BJ (cell line): ENCODE results near the gene EPHB2. TPM values are rescaled to one million over a fixed set of nuclear protein-coding genes. Genes with fewer than 3 reads are reported as not detected.
A peak's percentile ranks its signal among the peaks of the same experiment; 100 is the strongest.

Source experiments
- CTCF ChIA-PET: fragments of 350-600 bp; formaldehyde crosslinking; extraction: SDS; loops from one replicate; lab custom pipeline; 2021; ENCODE audit warnings: antibody characterized with exemption, inconsistent platforms; lab: Yijun Ruan, JAX
- POLR2A ChIA-PET: fragments of 300-600 bp; sonication (Branson Sonifier 250); formaldehyde crosslinking; extraction: SDS; loops from one replicate; lab custom pipeline; 2021; ENCODE audit warnings: antibody characterized with exemption; lab: Charles Lee
- DNase-seq: peaks from one replicate; pipeline ENCODE4 v3.0.0-alpha.2; 2011; ENCODE audit warnings: low read depth
- H3K27me3 ChIP-seq: 2 replicates; pipeline ENCODE4 v1.6.0; 2011; ENCODE audit warnings: low read length; ENCODE audit not compliant: control insufficient read depth, insufficient read depth
- H3K36me3 ChIP-seq: 2 replicates; pipeline ENCODE4 v1.5.1; 2011; ENCODE audit warnings: low read length; ENCODE audit not compliant: control insufficient read depth, insufficient read depth
- H3K4me3 ChIP-seq: 2 replicates; pipeline ENCODE4 v1.5.1; 2011; ENCODE audit warnings: low read depth, mild to moderate bottlenecking, control low read depth, low read length
- polyA plus RNA-seq: library from polyadenylated mRNA; depleted of rRNA; stranded (reverse); fragments of >200 nt; gene quantifications from 2 replicates; pipeline ENCODE4 v1.2.3, GENCODE V29; 2011
- TF ChIP-seq, protein P1 (sequence below): IDR thresholded peaks from 2 replicates; pipeline ENCODE4 v1.5.1; 2011; ENCODE audit warnings: low read depth, mild to moderate bottlenecking, control low read depth, inconsistent platforms, low read length, moderate library complexity; ENCODE audit not compliant: insufficient read depth

Gene EPHB2
- polyA plus RNA-seq, 1 experiment = 8.7 TPM

DNA sequence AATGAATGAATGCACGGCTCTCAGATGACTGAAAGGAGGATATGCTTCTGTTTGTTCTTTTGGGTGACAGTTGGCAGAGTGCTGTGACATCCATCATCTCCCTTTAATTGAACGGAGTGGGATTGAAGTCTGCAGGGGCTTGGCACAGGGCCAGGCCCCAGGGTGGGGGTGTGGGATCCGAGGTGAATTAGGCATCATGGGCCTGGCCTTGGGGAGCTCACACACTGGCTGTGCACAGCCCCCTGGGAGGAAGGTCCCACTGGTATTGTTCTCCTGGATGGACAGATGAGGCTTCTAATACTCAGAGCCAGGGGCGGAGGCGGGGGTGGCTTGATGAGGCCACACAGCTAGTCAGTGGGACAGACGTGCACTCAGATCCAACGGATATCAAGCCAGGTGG, 19.3 kb downstream of the EPHB2 start:
- H3K36me3 ChIP-seq = no peaks in the 10 kb centered on the region
- ChIA-PET CTCF (interaction anchor here (1.5 to 1.9 kb wide), 3 partner anchors 8 to 15 kb away, joined by 4 to 5 read pairs (median 5); no protein-coding TSS in a partner anchor), POLR2A (no interaction called here)
- no peak overlapping the region for H3K4me3 ChIP-seq
- H3K27me3 ChIP-seq = no peaks in the 10 kb centered on the region
- TF ChIP-seq, protein P1, sequence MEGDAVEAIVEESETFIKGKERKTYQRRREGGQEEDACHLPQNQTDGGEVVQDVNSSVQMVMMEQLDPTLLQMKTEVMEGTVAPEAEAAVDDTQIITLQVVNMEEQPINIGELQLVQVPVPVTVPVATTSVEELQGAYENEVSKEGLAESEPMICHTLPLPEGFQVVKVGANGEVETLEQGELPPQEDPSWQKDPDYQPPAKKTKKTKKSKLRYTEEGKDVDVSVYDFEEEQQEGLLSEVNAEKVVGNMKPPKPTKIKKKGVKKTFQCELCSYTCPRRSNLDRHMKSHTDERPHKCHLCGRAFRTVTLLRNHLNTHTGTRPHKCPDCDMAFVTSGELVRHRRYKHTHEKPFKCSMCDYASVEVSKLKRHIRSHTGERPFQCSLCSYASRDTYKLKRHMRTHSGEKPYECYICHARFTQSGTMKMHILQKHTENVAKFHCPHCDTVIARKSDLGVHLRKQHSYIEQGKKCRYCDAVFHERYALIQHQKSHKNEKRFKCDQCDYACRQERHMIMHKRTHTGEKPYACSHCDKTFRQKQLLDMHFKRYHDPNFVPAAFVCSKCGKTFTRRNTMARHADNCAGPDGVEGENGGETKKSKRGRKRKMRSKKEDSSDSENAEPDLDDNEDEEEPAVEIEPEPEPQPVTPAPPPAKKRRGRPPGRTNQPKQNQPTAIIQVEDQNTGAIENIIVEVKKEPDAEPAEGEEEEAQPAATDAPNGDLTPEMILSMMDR = no peak
- DNase-seq = no peak

GRCh38 chr1:22731924-22732720, 21.5 kb downstream of the EPHB2 start:
- POLR2A ChIA-PET = no interaction called here
- CTCF ChIA-PET = interaction anchor here (0.6 to 1.2 kb wide), 3 partner anchors 28 to 131 kb away, joined by 3 to 5 read pairs (median 3); no protein-coding TSS in a partner anchor

GRCh38 chr1:22733643-22734042, 23.0 kb downstream of the EPHB2 start:
- POLR2A ChIA-PET = interaction anchor here (0.5 kb wide), 1 partner anchor 326 kb away, joined by 3 read pairs; no protein-coding TSS in a partner anchor
- CTCF ChIA-PET = interaction anchor here (1.1 to 2.3 kb wide), 2 partner anchors 10 to 29 kb away, joined by 3 to 5 read pairs; no protein-coding TSS in a partner anchor

More at GRCh38 chr1:22731924-22732720, 21.5 kb downstream of the EPHB2 start:
- H3K4me3 ChIP-seq = no peak overlapping the region
- TF ChIP-seq, protein P1 = peak; percentile 47
- no peak for DNase-seq
- no peaks in the 10 kb centered on the region for H3K36me3 ChIP-seq
- H3K27me3 ChIP-seq = no peaks in the 10 kb centered on the region

GRCh38 chr1:22736501-22737080, 26.0 kb downstream of the EPHB2 start:
- POLR2A ChIA-PET = no interaction called here
- H3K27me3 ChIP-seq = no peaks in the 10 kb centered on the region
- H3K4me3 ChIP-seq = no peak overlapping the region
- H3K36me3 ChIP-seq = no peaks in the 10 kb centered on the region
- DNase-seq = no peak
- CTCF ChIA-PET = interaction anchor here (0.8 kb wide), 1 partner anchor 32 kb away, joined by 4 read pairs; no protein-coding TSS in a partner anchor
- TF ChIP-seq, protein P1 = no peak

More at GRCh38 chr1:22733643-22734042, 23.0 kb downstream of the EPHB2 start:
- TF ChIP-seq, protein P1 = no peak
- Histone ChIP-seq H3K4me3 (no peak overlapping the region), H3K36me3 (no peaks in the 10 kb centered on the region), H3K27me3 (no peaks in the 10 kb centered on the region)
- DNase-seq = no peak
